Subcutaneous adipose tissue (tissue), 4 donors: ENCODE data around the gene POC1A. TPM values are rescaled to one million over a fixed set of nuclear protein-coding genes. Genes with fewer than 3 reads are reported as not detected.

Experiments
- total RNA-seq, 4 donors: library from RNA; depleted of rRNA; stranded (reverse); fragments of >200 nt; gene quantifications; one replicate each; pipeline ENCODE4 v1.1.0, GENCODE V29; 2016
- TF ChIP-seq, protein P1 (sequence below): fragments of 450-650 bp; IDR thresholded peaks from one replicate; pipeline ENCODE4 v1.5.1; 2016; ENCODE audit warnings: low read depth, mild to moderate bottlenecking, control low read depth, antibody characterized with exemption, moderate library complexity

POC1A gene
- total RNA-seq, 4 donors from 2014 or later, result 0.38 to 2.4 (median 1.2) TPM

DNA sequence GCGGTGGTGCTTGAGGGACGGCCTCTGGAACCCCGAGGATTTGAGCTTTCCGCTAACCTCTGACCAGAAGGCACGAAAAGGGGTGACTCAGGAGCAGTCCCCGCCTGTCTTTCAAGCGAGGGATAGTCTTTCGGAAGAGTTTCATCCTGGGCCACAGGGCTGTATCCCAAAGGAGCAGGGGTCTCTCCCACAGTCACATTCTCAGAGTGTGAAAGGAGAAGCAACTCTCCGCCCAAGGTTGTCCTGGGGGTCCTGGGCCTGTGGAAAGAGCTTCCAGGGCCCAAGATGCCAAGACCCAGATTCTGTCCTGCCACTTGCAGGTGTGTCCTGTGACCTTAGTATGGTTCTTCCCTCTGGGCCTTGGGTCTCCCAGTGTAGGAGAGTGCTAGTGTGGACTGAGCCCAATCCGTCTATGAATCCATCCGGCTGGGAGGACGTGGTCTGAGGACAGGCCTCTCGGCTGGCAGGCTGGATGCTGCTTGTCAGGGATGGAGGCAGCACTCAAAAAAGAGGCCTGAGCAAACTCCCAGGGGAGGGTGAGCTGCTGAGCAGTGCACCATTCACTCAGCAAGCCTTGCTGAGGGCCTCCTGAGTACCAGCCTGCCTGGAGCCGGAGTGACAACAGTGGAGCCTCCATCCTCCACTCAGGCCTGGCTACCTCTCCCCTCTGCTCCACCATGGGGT, 96.3 kb downstream of the POC1A start:
- TF ChIP-seq, protein P1, sequence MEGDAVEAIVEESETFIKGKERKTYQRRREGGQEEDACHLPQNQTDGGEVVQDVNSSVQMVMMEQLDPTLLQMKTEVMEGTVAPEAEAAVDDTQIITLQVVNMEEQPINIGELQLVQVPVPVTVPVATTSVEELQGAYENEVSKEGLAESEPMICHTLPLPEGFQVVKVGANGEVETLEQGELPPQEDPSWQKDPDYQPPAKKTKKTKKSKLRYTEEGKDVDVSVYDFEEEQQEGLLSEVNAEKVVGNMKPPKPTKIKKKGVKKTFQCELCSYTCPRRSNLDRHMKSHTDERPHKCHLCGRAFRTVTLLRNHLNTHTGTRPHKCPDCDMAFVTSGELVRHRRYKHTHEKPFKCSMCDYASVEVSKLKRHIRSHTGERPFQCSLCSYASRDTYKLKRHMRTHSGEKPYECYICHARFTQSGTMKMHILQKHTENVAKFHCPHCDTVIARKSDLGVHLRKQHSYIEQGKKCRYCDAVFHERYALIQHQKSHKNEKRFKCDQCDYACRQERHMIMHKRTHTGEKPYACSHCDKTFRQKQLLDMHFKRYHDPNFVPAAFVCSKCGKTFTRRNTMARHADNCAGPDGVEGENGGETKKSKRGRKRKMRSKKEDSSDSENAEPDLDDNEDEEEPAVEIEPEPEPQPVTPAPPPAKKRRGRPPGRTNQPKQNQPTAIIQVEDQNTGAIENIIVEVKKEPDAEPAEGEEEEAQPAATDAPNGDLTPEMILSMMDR, result no peak

DNA sequence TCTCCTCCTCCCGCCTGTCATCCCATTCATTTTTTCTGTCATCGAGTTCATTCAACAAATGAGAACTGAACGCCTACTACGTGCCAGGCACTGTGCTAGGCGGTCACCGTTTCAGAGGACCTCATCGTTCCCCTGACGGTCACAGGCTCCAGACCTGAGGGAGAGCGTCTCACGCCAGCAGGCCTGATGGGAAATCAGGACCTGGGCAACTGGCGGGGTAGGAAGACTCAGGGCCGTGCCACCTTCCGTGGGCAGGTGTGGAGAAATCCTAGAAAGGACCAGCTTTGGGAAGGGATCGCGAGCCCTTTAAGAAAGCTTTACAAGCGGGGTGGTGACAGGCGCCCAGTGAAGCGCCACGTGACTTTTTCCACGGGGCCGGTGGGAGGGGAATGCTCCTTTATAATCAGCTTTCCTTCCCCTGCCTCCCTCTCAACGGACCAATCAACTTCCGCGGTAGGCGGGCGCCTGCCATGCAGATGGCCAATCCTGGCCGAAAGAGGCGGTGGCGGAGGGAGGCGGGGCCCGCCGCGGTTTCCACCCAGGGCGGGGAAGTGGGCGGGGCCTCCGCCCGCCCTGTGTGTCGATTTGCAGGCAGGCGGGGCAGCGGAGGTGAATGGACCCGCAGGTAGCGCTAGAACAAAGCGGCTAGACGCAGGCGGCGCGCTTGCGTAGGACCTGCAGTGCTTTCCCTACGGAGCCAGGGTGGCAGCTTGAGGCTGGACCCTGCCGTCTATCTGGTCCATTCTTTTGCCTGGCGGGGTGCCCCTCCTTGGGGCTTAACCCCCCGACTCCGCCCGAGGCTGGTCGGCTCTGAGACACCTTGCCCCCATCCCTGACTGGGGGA, 97.0 kb downstream of the POC1A start:
- TF ChIP-seq, protein P1, result no peak

DNA sequence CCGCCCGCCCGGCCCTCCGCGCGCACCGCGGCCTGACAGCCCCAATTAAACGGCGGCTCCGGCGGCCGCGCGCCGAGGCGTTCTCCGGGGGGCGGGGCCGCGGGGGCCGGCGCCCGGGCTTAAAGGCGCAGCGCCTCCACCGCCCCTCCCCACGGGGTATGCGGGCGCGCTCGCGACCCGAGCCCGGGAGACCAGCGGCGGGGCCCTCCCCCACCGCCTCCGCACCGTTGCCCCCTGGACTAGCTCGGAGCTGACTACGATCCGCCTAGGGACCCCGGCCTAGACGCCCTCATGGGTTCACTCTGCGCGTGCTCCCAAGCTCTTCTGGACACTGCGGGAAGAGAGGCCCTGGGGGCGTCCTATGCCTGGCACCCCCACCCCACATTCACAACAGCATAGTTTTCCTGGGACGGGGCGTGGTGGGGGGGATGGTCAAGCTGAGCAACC, 97.7 kb downstream of the POC1A start, which contains the start of gene DUSP7:
TSS of gene DUSP7 (minus strand) at position 51 of the 447 bp plus-strand sequence. CDS start 205 bp downstream, outside the sequence.
- TF ChIP-seq, protein P1, result no peak

DNA sequence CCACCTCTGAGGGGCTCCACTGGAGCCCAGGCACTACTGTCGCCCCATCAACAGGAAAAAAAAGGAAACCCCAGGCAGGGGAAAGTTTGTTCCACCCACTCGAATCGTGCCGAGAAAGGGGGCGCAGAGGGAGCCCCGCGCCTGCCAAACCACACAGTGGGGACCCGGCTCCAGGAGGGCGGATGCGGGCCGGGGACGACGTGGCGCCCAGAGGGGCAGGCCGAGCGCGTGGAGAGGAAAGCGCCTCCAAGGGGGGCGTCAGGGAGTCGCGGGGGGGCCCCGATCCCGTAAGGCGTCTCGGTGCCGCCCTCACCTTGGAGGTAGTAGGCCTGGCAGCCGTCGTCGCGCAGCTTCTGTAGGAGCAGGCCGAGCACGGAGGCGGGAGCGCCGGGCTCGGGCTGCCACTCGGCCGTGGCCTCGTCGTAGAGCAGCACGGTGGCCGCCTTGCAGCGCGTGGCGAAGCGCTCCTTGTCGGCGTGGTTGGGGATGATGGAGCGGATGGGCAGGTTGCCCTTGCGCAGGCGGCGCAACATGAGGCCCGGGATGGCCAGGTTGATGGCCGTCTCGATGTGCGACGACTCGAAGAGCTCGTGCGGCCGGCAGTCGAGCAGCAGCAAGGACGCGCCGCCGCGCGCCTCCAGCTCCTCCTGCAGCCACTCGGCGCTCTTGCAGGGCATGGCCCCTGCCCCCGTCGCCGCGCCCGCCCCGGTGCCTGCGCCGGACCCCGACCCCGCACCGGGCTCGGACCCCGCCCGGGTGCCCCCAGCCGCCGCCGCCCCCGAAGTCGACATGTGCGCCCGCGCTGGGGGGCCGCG, 98.5 kb downstream of the POC1A start:
- TF ChIP-seq, protein P1, result no peak

DNA sequence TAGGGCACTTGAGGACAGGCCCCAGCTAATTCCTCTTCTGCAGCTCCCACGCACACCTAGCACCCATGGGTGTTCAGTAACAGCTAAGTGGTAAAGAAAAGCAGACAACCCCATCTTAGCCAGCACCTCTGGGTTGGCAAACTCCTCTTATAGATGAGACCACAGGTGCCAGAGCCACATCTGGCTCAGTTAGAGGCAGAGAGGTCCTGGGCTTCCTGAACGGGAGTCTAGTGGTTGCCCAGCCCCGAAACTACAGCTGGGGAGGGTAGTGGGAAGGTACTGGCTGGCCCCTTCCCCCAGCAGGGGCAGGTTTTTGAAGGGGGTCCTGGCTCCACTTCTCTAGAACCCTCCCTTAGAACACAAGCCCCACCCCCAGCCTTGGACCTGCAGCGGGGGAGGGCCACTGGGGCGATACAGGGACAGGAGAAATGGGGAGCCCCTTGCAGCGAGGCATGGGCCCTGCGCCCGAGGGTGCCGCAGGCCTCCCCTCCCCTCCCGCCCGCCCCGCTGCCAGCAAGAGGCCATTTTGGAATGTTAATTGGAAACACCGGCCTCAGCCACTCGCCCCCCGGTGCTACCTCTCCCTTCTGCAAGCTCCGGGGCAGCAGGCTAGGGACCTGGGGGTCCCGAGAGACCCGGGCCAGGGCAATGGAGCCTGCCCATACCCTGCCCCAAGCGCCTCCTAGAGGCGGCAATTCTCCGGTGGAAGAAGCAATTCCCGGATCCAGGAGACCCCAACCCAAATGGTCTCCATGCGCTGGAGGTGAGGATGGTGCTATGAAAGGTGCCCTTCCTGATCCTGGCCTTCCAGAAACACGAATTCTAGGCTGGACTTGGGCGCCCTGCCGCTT, 99.3 kb downstream of the POC1A start:
- TF ChIP-seq, protein P1, result no peak

DNA sequence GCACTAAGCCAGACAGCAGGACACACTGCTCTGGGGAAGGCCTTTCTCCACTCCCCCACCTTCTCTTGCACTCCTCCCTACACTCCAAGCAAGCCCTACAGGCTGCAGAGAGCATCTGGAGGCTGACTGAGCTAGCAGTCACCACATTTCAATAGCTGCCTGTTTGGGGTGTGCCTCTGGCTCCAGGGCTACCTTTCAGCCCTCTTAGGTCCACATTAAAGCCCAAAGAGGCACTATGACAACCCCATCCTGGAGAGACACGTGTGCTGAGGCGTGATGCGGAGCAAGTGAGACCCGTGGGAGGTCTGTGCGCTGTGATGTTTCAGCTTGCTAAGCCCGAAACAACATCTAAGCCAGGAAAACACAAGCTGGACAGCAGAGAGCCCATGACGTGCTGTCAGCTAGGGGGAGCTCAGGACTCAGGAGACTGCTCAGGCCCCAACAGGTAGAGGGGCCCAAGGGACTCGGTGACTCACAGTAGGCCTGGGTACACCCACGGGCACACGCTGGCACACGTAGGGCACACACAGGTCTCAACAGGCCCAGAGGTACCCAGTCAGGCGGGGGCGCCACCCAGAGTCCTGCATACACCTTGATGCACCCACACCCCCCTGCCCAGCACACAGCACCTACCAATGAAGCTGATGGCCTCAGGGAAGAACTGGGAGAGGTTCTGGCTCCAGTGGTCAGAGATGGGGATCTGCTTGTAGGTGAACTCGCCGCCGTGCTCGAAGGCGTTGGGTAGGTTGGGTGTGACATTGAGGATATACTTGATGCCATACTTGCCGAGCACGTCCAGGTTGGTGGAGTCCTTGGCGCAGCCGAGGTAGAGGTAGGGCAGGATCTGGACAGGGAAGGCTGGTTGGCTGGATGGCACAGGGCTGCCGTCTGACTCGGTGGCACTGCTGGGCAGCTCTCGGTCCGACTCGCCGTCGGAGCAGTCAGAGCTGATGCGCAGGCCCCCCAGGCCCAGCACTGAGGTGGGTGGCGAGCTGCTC, 100.6 kb downstream of the POC1A start:
- TF ChIP-seq, protein P1, result no peak
